ENCODE measurements around the gene TBC1D19.

Gene TBC1D19

DNA sequence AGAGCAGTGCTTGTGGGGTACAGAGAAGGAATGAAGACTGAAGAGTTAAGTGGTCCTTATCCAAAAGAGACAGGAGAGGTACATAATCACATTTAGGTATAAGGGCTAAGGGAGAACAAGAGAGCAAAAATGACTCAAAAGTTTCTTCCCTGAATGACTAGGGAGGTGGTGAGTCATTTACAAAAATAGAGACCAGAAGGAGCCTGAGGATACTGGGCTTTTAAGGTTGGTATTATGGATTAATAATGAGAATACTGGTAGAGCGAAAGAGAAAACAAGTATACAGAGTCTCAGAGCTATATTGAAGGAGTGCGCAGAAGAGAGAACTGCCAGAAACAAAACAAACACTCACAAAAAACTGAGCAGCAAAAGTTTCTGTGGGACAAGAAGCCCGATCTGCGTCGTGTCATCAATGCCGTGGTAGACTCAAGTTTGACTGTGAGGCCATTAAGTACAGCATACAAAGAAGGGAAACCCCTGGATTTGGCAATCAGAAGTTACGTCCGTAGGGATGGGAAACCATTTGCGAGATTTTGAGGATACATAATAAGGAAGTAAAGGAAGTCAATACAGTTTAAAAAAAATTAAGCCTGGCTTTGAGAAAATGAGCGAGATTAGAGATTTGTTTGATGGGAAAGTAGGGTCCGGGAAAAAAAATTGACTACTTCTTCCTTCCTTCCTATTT is 147.6 kb downstream of the TBC1D19 start:
- Histone ChIP-seq H3K9me3 (ENCODE audit: control insufficient read depth, insufficient read depth, low read length) (no peaks in the 10 kb centered on the region), H4K20me1 (ENCODE audit: control insufficient read depth, insufficient read depth, low read depth, low read length) (no peaks in the 10 kb centered on the region), H3K4me1 (ENCODE audit: control insufficient read depth, low read length) (no peaks in the 10 kb centered on the region), H3K36me3 (ENCODE audit: control insufficient read depth, low read length) (no peaks in the 10 kb centered on the region), H3F3A (ENCODE audit: control insufficient read depth, insufficient read depth) (no peaks in the 10 kb centered on the region), H3K27ac (ENCODE audit: low read depth, low read length) (no peak overlapping the region), H3K4me2 (ENCODE audit: low read length) (no peak overlapping the region), H3K79me2 (ENCODE audit: control insufficient read depth, low read length) (no peaks in the 10 kb centered on the region), H3K9me2 (replicated peaks; ENCODE audit: control insufficient read depth, low read length) (no peaks in the 10 kb centered on the region), H3K27me3 (ENCODE audit: control insufficient read depth, low read length) (no peaks in the 10 kb centered on the region), H3K4me3 (ENCODE audit: low read length) (no peak overlapping the region)
- TF ChIP-seq, protein P1, sequence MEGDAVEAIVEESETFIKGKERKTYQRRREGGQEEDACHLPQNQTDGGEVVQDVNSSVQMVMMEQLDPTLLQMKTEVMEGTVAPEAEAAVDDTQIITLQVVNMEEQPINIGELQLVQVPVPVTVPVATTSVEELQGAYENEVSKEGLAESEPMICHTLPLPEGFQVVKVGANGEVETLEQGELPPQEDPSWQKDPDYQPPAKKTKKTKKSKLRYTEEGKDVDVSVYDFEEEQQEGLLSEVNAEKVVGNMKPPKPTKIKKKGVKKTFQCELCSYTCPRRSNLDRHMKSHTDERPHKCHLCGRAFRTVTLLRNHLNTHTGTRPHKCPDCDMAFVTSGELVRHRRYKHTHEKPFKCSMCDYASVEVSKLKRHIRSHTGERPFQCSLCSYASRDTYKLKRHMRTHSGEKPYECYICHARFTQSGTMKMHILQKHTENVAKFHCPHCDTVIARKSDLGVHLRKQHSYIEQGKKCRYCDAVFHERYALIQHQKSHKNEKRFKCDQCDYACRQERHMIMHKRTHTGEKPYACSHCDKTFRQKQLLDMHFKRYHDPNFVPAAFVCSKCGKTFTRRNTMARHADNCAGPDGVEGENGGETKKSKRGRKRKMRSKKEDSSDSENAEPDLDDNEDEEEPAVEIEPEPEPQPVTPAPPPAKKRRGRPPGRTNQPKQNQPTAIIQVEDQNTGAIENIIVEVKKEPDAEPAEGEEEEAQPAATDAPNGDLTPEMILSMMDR (IDR thresholded peaks at IDR 0.05; ENCODE audit: low read depth, low read length, poor library complexity, severe bottlenecking): no peak
- no peak for TF ChIP-seq EZH2phosphoT487 (IDR thresholded peaks at IDR 0.05; ENCODE audit: borderline replicate concordance, low read length)

DNA sequence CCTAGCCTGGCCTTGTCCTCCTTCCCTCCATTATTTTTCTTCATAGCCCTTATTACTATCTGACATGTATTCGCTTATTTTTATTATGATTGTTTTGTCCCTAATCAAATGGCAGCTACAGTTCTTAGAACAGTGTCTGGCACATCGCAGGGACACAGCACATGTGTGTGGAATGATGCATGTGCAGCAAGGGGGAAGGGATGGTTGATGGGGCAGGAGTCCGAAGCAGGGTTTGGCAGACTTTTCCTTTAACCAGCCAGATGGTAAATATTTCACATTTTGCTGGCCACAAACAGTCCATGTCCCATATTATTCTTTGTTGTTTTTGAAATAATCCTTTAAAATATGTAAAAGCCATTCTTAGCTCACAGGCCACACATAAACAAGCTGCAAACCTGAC is 148.5 kb downstream of the TBC1D19 start:
- Histone ChIP-seq H3K27ac (ENCODE audit: low read depth, low read length) (no peak overlapping the region), H3K9me3 (ENCODE audit: control insufficient read depth, insufficient read depth, low read length) (no peaks in the 10 kb centered on the region)
- no peak for TF ChIP-seq EZH2phosphoT487 (IDR thresholded peaks at IDR 0.05; ENCODE audit: borderline replicate concordance, low read length)
- TF ChIP-seq, protein P1 (IDR thresholded peaks at IDR 0.05; ENCODE audit: low read depth, low read length, poor library complexity, severe bottlenecking): no peak

DNA sequence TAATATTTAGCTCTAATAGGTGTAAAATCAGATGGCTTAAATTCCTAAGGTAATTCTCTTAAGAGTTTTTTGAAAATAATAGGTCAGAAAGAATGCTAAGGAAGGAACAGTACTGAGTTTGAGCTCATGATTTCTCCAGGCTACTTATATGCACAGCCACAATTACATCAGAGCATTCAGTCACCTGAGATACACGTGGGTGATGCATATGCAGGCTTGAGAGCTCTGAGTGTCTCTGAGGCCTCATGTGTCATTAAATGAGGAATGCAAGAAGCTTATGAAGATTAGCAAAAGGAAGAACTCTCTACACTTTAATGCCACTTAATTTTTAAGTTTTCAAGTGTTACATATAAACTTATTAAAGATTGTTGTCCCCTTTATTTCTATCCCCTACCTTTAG is 152.7 kb downstream of the TBC1D19 start:
- Histone ChIP-seq H3K79me2 (ENCODE audit: control insufficient read depth, low read length) (no peaks in the 10 kb centered on the region), H4K20me1 (ENCODE audit: control insufficient read depth, insufficient read depth, low read depth, low read length) (no peaks in the 10 kb centered on the region), H3K4me2 (ENCODE audit: low read length) (no peak overlapping the region), H3K4me3 (ENCODE audit: low read length) (no peak overlapping the region), H3F3A (ENCODE audit: control insufficient read depth, insufficient read depth) (0 out of 2 replicates have a peak, but pooled peaks cover 4% of the 10 kb centered on the region), H3K4me1 (ENCODE audit: control insufficient read depth, low read length) (no peaks in the 10 kb centered on the region), H3K27me3 (ENCODE audit: control insufficient read depth, low read length) (no peaks in the 10 kb centered on the region), H3K9me3 (ENCODE audit: control insufficient read depth, insufficient read depth, low read length) (no peaks in the 10 kb centered on the region), H3K36me3 (ENCODE audit: control insufficient read depth, low read length) (no peaks in the 10 kb centered on the region), H3K27ac (ENCODE audit: low read depth, low read length) (no peak overlapping the region), H3K9me2 (replicated peaks; ENCODE audit: control insufficient read depth, low read length) (no peaks in the 10 kb centered on the region)
- TF ChIP-seq EZH2phosphoT487 (IDR thresholded peaks at IDR 0.05; ENCODE audit: borderline replicate concordance, low read length): no peak
- TF ChIP-seq, protein P1 (IDR thresholded peaks at IDR 0.05; ENCODE audit: low read depth, low read length, poor library complexity, severe bottlenecking): no peak

More for the DNA sequence above, 148.5 kb downstream of the TBC1D19 start:
- H3K4me2 ChIP-seq (ENCODE audit: low read length): no peak overlapping the region
- H3K4me3 ChIP-seq (ENCODE audit: low read length): no peak overlapping the region
- no peaks in the 10 kb centered on the region for H3K9me2 ChIP-seq (replicated peaks; ENCODE audit: control insufficient read depth, low read length)
- H3K36me3 ChIP-seq (ENCODE audit: control insufficient read depth, low read length): no peaks in the 10 kb centered on the region
- H3K27me3 ChIP-seq (ENCODE audit: control insufficient read depth, low read length): no peaks in the 10 kb centered on the region
- 0 out of 2 replicates have a peak, but pooled peaks cover 4% of the 10 kb centered on the region for H3F3A ChIP-seq (ENCODE audit: control insufficient read depth, insufficient read depth)
- no peaks in the 10 kb centered on the region for H3K4me1 ChIP-seq (ENCODE audit: control insufficient read depth, low read length)
- H3K79me2 ChIP-seq (ENCODE audit: control insufficient read depth, low read length): no peaks in the 10 kb centered on the region
- H4K20me1 ChIP-seq (ENCODE audit: control insufficient read depth, insufficient read depth, low read depth, low read length): no peaks in the 10 kb centered on the region

All from DOHH2 (cell line).